ENCODE results near the gene RECK.

RECK gene

GRCh38 chr9:36140086-36141084 lies 103.7 kb downstream of the RECK start:
- H3K27ac ChIP-seq: peak overlapping the region; percentile 27
- no peak for TF ChIP-seq ZFX (IDR thresholded peaks at IDR 0.05)
- TF ChIP-seq CTCF (conservative IDR thresholded peaks at IDR 0.05): no peak

- TF ChIP-seq CTCF (conservative IDR thresholded peaks at IDR 0.05) (no peak; the same call in 1 of the 2 replicates), ZFX (IDR thresholded peaks at IDR 0.05) (no peak)
- peak overlapping the region; percentile 27 for H3K27ac ChIP-seq
Observed at GRCh38 chr9:36141288-36141687, 104.6 kb downstream of the RECK start.

GRCh38 chr9:36141761-36142160 lies 105.0 kb downstream of the RECK start:
- TF ChIP-seq CTCF (conservative IDR thresholded peaks at IDR 0.05) (no peak), ZFX (IDR thresholded peaks at IDR 0.05) (no peak)

GRCh38 chr9:36142510-36143244 lies 106.0 kb downstream of the RECK start:
- TF ChIP-seq CTCF (conservative IDR thresholded peaks at IDR 0.05): no peak
- TF ChIP-seq ZFX (IDR thresholded peaks at IDR 0.05): no peak

More at GRCh38 chr9:36141761-36142160, 105.0 kb downstream of the RECK start:
- peak overlapping the region; percentile 27; the same call in 1 of the 2 replicates for H3K27ac ChIP-seq

GRCh38 chr9:36143245-36143641 lies 106.5 kb downstream of the RECK start:
- no peak for TF ChIP-seq ZFX (IDR thresholded peaks at IDR 0.05)
- TF ChIP-seq CTCF (conservative IDR thresholded peaks at IDR 0.05): no peak
- no peak overlapping the region for H3K27ac ChIP-seq

More at GRCh38 chr9:36142510-36143244, 106.0 kb downstream of the RECK start:
- H3K27ac ChIP-seq: no peak overlapping the region

- TF ChIP-seq CTCF (conservative IDR thresholded peaks at IDR 0.05): no peak
- no peak for TF ChIP-seq ZFX (IDR thresholded peaks at IDR 0.05)
- no peak overlapping the region for H3K27ac ChIP-seq
Observed at GRCh38 chr9:36144309-36145232, 107.9 kb downstream of the RECK start.
